GM19043 (cell line): ENCODE data around the gene C22orf39.

Experiments used
- ATAC-seq: cut with Tn5 transposase; IDR thresholded peaks from one replicate; pipeline ENCODE4 v1.9.1; 2021; ENCODE audit warnings: low read depth; ENCODE audit not compliant: unreplicated experiment

The C22orf39 gene

GRCh38 chr22:19447330-19448075 is at the start of gene C22orf39:
C22orf39 (minus strand) TSS chr22:19447711; CDS start chr22:19447688, 23 bp downstream.
- peak; percentile 82 for ATAC-seq

DNA sequence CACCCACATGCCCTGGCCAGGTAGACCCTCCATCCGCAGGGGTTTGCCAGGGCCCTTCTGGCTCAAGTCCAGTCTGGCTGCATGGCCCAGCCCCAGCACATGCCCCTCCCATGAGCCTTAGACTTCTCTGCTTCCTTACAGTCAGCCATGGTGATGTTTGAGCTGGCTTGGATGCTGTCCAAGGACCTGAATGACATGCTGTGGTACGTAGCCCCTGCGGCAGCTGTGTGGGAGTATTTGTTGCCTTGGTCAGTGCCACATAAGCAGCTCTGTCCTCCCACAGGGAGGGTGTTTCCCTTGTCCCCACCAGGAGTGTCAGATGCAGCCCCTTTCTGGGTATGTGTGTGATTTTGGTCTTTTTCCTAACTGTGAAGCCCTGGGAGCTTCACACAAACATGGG is 49.7 kb upstream of the C22orf39 start:
- no peak for ATAC-seq

GRCh38 chr22:19496324-19496630 is 48.8 kb upstream of the C22orf39 start:
- no peak for ATAC-seq

- no peak for ATAC-seq
Observed at GRCh38 chr22:19495562-19496323, 48.2 kb upstream of the C22orf39 start.

GRCh38 chr22:19494676-19495173 is 47.2 kb upstream of the C22orf39 start:
- no peak for ATAC-seq

GRCh38 chr22:19494001-19494560 is 46.6 kb upstream of the C22orf39 start:
- ATAC-seq: no peak

GRCh38 chr22:19492504-19493174 is 45.1 kb upstream of the C22orf39 start:
- no peak for ATAC-seq

DNA sequence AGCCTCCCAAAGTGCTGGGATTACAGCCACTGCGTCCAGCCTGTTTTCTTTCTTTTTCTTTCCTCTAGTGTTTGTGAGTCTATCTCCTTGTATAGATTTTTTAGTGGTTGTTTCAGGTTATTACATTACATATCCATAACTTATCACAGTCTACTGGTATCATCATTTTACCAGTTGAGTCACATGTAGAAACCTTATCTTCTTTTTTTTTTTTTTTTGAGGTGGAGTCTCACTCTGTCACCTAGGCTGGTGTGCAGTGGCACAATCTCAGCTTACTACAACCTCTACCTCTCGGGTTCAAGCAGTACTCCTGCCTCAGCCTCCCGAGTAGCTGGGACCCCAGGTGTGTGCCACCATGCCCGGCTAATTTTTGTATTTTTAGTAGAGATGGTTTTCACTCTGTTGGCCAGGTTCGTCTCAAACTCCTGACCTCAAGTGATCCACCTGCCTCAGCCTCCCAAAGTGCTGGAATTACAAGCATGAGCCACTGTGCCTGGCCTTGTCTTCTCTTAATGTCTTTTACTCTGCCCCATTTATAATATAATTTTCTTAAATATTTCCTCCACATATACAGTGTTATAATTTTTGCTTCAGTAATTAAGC is 43.2 kb upstream of the C22orf39 start:
- ATAC-seq: no peak

DNA sequence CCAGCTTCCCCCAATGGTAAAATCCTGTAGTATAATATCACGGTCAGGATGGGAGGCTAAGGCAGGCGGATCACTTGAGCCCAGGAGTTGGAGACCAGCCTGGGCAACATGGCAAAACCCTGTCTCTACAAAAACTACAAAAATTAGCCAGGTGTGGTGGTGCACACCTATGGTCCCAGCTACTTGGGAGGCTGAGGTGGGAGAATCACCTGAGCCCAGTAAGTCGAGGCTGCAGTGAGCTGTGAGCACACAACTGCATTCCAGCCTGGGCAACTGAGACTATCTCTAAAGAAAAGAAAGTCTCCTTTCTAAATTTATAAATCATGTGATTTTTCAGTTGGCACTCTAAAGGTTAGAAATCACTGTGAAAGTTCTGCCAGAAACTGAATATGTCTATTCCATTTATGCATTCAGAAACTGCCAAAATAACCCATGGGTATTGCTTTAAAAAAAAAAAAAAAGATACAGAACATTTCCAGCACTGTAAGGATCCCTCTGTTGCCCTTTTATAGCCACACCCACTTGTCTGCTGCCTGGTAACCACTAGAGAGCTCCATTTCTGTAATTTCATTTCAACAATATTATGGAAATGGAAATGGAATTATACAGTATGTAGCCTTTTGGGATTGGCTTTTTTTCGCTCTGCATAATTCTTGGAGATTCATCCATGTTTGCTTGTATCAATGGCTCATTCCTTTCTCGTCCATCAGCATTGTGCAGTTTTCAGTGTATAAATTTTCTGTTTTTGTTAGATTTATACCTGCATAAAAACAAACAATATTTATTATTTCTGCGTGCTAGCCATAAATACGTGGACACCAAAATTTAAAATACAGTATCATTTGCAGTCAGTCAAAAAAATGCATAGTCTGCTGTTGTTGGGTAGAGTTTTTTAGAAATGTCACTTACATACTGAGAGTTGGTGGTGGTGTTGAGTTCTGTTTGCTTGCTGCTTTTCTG is 41.7 kb upstream of the C22orf39 start:
- no peak for ATAC-seq

- ATAC-seq: no peak
Observed at GRCh38 chr22:19488285-19488684, 40.8 kb upstream of the C22orf39 start.

DNA sequence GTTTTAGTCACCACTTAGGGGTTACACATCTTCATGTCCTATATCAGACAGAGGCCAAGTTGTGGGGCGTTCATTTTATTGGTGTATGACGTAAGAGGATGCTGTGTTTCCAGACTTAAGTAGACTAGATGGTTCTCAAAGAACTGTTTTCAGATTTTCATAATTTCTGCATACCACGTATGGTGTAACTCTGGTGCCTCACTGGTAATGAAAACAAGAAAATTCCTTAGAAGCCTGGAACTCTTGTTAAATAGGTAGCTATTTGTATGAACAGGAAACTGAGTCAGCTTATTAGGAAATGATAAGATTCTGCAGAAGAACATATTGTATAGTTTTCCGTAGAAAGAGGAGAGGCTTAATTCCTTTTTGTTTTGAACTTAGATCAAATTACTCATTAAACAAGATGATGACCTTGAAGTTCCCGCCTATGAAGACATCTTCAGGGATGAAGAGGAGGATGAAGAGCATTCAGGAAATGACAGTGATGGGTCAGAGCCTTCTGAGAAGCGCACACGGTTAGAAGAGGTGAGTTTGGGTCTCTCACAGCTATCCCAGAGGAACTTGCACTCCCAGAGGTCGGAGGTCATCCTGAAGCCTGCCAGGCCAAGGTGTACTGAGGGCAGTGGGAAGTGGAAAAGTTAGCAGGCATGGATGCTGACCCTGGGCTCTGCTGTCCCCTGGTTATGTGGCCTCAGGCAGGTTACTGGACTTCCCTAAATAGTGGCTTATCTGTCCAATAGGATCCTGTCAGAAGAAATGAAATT is 36.2 kb upstream of the C22orf39 start:
- no peak for ATAC-seq

DNA sequence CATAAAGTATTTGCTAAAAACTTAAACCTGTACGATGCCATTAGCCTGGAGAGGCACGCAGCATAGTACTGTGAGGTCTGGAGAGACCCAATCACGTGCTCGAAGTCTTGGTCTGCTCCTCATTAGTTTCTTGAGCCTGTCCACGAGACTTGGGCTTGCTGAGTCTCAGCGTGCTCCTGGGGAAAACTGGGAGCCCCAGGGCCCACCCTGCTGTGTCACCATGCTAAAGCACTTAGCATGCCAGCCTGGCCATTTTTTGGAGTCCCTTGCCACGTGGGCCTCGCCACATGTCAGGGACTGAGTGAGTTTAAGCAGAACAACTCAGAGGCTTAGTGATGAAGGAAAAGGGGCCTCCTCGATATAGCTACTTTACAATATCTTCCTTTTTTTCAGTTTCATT is 34.8 kb upstream of the C22orf39 start:
- no peak for ATAC-seq

DNA sequence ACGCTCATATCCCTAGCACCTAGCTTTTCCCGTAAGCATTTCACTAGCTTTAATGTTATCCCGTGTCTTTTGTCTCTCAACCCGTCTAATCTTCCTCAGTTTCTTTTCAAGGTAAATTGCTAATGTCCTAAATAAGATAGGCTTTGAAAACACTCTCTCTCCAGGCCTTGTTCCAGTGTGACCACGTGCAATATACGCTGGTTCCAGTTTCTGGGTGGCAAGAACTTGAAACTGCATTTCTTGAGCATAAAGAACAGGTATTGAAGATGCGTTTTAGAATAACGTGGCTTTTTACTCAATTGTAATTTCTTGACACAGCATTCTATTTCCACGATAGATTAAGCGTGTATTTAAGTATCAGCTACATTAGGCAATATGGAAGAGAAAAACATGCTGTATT is 33.3 kb upstream of the C22orf39 start:
- ATAC-seq: no peak

DNA sequence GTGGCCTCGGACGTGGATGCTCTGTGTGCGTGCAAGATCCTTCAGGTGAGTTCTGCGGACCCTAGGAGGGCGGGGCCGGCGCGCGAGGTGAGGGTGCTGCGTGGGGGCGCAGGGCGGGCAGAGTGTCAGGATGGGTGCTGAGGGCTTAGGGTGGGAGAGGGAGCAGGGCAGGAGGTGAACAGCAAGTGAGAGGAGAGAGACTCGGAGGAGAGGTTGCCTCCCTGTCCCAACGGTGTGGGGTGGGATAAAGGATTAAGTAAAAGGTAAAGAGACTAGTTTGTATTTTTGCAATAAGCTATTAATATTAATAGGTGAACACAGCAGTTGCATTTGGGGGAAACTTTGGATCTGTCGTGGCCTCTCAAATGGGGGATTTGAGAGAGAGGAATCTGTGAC is 32.7 kb upstream of the C22orf39 start:
- ATAC-seq: no peak

GRCh38 chr22:19479355-19480172 is 32.1 kb upstream of the C22orf39 start, which contains the start of gene CDC45:
CDC45 (plus strand) TSS chr22:19479920; CDS start chr22:19479969, 49 bp downstream.
- ATAC-seq: peak; percentile 77

GRCh38 chr22:19478901-19479354 is 31.4 kb upstream of the C22orf39 start, which contains the start of gene UFD1:
UFD1 (minus strand) TSS chr22:19479193; CDS start chr22:19479085, 108 bp downstream.
- peak; percentile 39 for ATAC-seq

DNA sequence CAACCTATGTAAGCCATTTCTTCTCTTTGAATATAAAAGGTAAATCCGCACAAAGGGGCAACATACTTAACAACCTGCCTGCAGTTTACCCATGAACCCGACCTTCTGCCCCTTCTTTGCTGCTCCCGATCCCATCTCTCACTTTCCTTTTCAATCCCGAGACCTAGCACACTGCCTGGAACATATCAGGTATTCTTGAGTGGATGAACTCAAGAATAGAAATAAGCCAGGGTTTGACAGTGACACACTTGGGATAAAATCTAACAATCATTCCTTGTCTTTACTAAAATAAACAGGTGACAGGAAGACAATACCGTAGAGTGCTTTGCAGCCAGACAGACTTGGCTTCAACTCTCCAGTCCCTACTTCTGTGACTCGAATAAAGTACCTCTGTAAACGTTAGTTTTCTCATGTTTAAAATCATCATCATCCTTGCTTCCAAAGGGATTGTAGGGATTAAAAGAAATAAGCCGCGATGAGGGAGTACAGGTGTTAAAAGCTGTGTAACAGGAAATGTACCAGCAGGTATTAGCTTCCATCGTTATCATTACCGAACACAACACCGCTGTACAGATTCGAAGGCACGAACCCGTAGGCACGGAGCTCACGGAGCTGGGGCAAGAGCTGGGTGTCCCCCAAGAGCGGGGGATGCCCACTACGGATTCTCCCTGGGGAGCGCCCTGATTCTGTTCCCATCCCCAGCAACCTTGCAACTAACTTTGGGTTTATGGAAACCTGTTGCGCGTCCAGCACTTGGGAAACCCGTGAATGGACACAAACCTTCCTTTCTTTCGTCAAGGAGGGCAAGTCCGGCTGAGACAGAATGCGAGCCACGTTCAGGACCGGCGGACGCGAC is 30.8 kb upstream of the C22orf39 start:
- ATAC-seq: no peak
